Measurements from ENCODE around the gene FBXO36.

FBXO36 gene

GRCh38 chr2:230050136-230050535 lies 127.8 kb downstream of the FBXO36 start:
- DNase-seq (ENCODE audit: low read depth), result no peak

GRCh38 chr2:230052299-230052698 lies 130.0 kb downstream of the FBXO36 start:
- no peak for DNase-seq (ENCODE audit: low read depth)

DNA sequence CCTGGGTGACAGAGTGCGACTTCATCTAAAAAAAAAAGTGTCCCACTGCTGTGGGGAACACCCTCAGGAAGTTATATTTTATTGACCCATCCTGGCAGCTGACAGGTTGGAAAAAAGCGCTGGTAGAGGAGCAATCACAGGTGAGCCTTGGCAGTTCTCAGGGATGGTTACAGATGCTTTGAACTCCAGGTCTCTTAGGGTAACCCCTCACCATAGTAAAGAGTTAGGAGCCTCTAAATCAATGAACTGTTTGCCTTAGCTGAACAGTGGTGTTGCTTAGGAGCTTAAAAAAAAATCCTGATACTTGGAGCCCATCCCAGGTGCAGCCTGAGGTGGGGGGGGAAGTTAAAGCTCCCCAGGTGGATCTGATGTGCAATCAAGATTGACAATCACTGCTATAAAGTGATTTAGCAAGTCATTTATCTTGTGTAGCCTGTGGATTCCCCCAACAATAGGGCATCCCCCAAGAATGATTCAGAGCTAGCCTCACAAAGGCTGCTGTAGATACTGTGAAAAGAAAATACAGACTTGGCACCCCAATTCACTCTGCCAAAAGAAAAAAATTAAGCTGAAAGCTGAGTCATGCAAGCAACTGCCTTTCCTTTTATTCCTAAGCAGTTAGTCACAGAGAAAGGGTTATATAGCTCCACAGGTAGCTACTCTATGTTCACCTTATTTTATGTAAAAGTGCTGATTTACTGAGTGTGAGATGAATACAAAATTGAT lies 131.6 kb downstream of the FBXO36 start:
- no peak for DNase-seq (ENCODE audit: low read depth)

DNA sequence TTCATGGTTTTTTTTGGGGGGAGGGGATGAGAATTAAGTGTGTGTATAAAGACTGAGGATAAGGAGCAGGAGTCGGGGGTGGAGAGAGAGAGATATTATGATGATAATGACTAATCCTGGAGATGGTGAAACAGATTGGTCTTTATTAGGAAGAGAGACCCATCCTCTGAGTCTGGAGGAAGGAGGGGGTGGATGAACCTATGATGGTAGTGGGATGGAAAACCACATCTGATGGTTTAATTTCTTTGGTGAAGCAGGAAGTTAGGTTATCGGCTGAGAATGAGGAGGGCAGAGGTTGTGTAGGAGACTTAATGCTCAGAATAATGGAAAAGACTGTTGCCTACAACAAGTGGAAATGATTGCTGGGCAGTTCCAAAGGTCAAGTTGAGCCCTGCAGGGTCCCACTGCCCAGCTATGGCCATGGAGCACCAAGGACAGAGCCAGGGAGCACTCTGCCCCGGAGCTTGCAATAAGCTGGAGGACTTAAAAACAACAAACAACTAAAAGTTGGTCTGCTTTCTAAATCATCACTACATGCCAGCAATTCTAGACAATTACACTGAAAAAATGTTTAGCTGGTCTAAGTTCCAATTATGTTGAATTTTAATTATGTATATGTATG lies 138.5 kb downstream of the FBXO36 start:
- DNase-seq (ENCODE audit: low read depth), result no peak
